Panc1 (cell line): ENCODE measurements around the gene NDC1.

ENCODE experiments used
- CTCF ChIP-seq: fragments of 450-650 bp; IDR thresholded peaks from 2 replicates; pipeline ENCODE4 v1.5.1; 2017; ENCODE audit warnings: mild to moderate bottlenecking
- POLR2AphosphoS5 ChIP-seq: IDR thresholded peaks from 2 replicates; pipeline ENCODE4 v1.6.1; 2012; ENCODE audit warnings: mild to moderate bottlenecking, low read depth, low read length, moderate library complexity
- SIN3A ChIP-seq: IDR thresholded peaks from 2 replicates; pipeline ENCODE4 v1.6.1; 2012; ENCODE audit warnings: low read depth, mild to moderate bottlenecking, low read length, moderate library complexity, borderline replicate concordance; ENCODE audit not compliant: insufficient read depth

- no peak for TF ChIP-seq CTCF
- no peak for TF ChIP-seq SIN3A
- no peak for TF ChIP-seq POLR2AphosphoS5
Measured at GRCh38 chr1:53740621-53741105, 97.4 kb downstream of the NDC1 start.
